Measurements from ENCODE around the gene CACNA1I.

CACNA1I gene

GRCh38 chr22:39529487-39529851, 41.1 kb upstream of the CACNA1I start:
- no peak overlapping the region for H3K27ac Mint-ChIP-seq
- no peak overlapping the region for H3K4me3 Mint-ChIP-seq
- peaks cover 3% of the 10 kb centered on the region for H3K27me3 Mint-ChIP-seq (ENCODE audit: low read depth, poor library complexity)
- H3K36me3 Mint-ChIP-seq (ENCODE audit: low read depth): peaks cover 28% of the 10 kb centered on the region
- peaks cover 86% of the 10 kb centered on the region for H3K4me1 Mint-ChIP-seq
- TF ChIP-seq CTCF (IDR thresholded peaks at IDR 0.05): no peak
- H3K9me3 Mint-ChIP-seq: no peaks in the 10 kb centered on the region
- DNase-seq: no peak

GRCh38 chr22:39530116-39530515, 40.4 kb upstream of the CACNA1I start:
- H3K27ac Mint-ChIP-seq: no peak overlapping the region
- H3K27me3 Mint-ChIP-seq (ENCODE audit: low read depth, poor library complexity): peaks cover 3% of the 10 kb centered on the region
- peaks cover 23% of the 10 kb centered on the region for H3K36me3 Mint-ChIP-seq (ENCODE audit: low read depth)
- peaks cover 81% of the 10 kb centered on the region for H3K4me1 Mint-ChIP-seq
- H3K4me3 Mint-ChIP-seq: peak overlapping the region; percentile 4
- no peak for DNase-seq
- no peak for TF ChIP-seq CTCF (IDR thresholded peaks at IDR 0.05)
- no peaks in the 10 kb centered on the region for H3K9me3 Mint-ChIP-seq

DNA sequence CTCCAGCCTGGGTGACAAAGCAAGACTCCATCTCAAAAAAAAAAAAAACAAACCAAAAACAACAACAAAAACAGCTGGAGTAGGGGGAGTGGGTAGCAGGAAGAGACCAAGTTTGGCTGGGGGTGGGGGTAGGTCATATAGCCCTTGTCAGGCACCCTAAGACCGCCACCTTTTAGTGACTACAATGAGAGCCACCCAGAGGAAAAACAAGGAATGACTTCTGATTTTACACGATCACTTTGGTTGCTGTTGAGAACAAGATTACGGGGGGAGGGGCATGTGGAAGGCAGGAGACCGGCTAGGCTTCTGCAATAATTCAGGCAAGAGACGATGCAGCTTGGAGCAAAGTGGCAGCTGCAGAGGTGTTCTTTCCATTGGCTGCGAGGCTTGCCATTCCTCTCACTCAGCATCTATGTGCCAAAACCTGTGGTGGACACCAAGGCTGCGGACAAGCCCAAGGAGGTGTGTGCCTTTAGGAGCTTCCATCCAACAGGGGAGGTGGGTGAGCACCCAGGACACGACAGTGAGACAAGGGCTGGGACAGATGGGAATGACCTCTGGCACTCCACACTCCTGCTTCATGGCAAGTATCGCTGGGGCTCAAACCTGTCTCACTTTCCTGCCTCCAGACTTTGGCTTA, 39.7 kb upstream of the CACNA1I start:
- peak; percentile 8 for TF ChIP-seq CTCF (IDR thresholded peaks at IDR 0.05)
- no peak for DNase-seq
- Mint-ChIP-seq H3K4me3 (peak overlapping the region; percentile 91), H3K4me1 (peaks cover 77% of the 10 kb centered on the region), H3K27me3 (ENCODE audit: low read depth, poor library complexity) (peaks cover 3% of the 10 kb centered on the region), H3K27ac (peak overlapping the region; percentile 69), H3K9me3 (no peaks in the 10 kb centered on the region), H3K36me3 (ENCODE audit: low read depth) (peaks cover 18% of the 10 kb centered on the region)

GRCh38 chr22:39532215-39533073, 38.1 kb upstream of the CACNA1I start, which contains the start of gene RPS19BP1:
TSS of gene RPS19BP1 (minus strand) at chr22:39532748. CDS start at chr22:39532738, 10 bp downstream.
- H3K27me3 Mint-ChIP-seq (ENCODE audit: low read depth, poor library complexity): peaks cover 3% of the 10 kb centered on the region
- TF ChIP-seq CTCF (IDR thresholded peaks at IDR 0.05): no peak
- no peaks in the 10 kb centered on the region for H3K9me3 Mint-ChIP-seq
- H3K4me3 Mint-ChIP-seq: peak within 1 kb of the TSS; percentile 91
- peak; percentile 99 for DNase-seq
- H3K4me1 Mint-ChIP-seq: peaks cover 67% of the 10 kb centered on the region
- H3K27ac Mint-ChIP-seq: peak within 1 kb of the TSS; percentile 82
- H3K36me3 Mint-ChIP-seq (ENCODE audit: low read depth): peaks cover 18% of the 10 kb centered on the region

DNA sequence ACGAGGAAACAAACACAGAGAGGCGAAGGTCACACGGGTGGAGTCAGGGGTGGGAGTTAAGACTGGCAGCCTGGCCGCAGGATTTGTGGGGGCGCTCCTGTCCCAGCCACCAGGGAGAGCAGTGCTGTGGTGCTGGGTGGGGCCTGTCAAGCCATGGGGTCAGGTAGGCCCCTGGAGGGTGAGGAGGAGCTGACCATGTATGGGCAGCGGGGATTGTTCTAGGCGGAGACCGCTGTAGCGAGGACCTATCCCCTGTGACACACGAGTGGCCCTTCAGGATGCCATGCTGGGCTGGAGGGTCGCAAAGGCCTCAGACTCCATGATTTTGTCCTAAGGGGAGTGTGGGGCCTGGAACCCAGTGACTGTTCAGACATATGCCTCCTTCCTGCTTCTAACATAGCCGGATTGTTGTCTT, 36.5 kb upstream of the CACNA1I start:
- Mint-ChIP-seq H3K9me3 (no peaks in the 10 kb centered on the region), H3K27ac (no peak overlapping the region), H3K4me3 (peak overlapping the region; percentile 58), H3K27me3 (ENCODE audit: low read depth, poor library complexity) (peaks cover 3% of the 10 kb centered on the region), H3K36me3 (ENCODE audit: low read depth) (peaks cover 18% of the 10 kb centered on the region), H3K4me1 (peaks cover 50% of the 10 kb centered on the region)
- no peak for TF ChIP-seq CTCF (IDR thresholded peaks at IDR 0.05)
- DNase-seq: no peak
